ENCODE measurements around the gene PNMA6A.
"Not testable (repeated sequence)": the region's sequence is repeated elsewhere in the genome, so short reads cannot be mapped to it uniquely, and the experiment has no call there.

The PNMA6A gene

GRCh38 chrX:153057281-153057680, 15.0 kb upstream of the PNMA6A start:
- H3K36me3 ChIP-seq (ENCODE audit: control insufficient read depth in 2 of 2, insufficient read depth in 2 of 2, low read length in 2 of 2) = no peaks in the 10 kb centered on the region
- H3K4me1 ChIP-seq (ENCODE audit: control insufficient read depth, insufficient read depth, low read length) = no peaks in the 10 kb centered on the region
- no peak overlapping the region for H3K9ac ChIP-seq (ENCODE audit: low read length in 2 of 2)
- H3K4me3 ChIP-seq (ENCODE audit: low read length in 2 of 2) = no peak overlapping the region
- no peak overlapping the region for H3K27ac ChIP-seq (ENCODE audit: low read length)
- no peaks in the 10 kb centered on the region for H3K9me3 ChIP-seq (ENCODE audit: control insufficient read depth in 2 of 2, low read length in 2 of 2)
- peaks cover 5 to 32% of the 10 kb centered on the region in 2 donors for H3K27me3 ChIP-seq (ENCODE audit: control insufficient read depth in 1 of 2, insufficient read depth in 2 of 2, low read length in 2 of 2)

- Histone ChIP-seq H3K27ac (ENCODE audit: low read length) (no peak overlapping the region), H3K27me3 (ENCODE audit: control insufficient read depth in 1 of 2, insufficient read depth in 2 of 2, low read length in 2 of 2) (peaks cover 5 to 32% of the 10 kb centered on the region in 2 donors)
These were observed 12.8 kb upstream of the PNMA6A start for GRCh38 chrX:153059191-153060094.

GRCh38 chrX:153060095-153060445, 12.2 kb upstream of the PNMA6A start:
- Histone ChIP-seq H3K27ac (ENCODE audit: low read length) (no peak overlapping the region), H3K36me3 (ENCODE audit: control insufficient read depth in 2 of 2, insufficient read depth in 2 of 2, low read length in 2 of 2) (no peaks in the 10 kb centered on the region), H3K27me3 (ENCODE audit: control insufficient read depth in 1 of 2, insufficient read depth in 2 of 2, low read length in 2 of 2) (peaks cover 5 to 29% of the 10 kb centered on the region in 2 donors), H3K9me3 (ENCODE audit: control insufficient read depth in 2 of 2, low read length in 2 of 2) (no peaks in the 10 kb centered on the region), H3K4me3 (ENCODE audit: low read length in 2 of 2) (no peak overlapping the region), H3K4me1 (ENCODE audit: control insufficient read depth, insufficient read depth, low read length) (no peaks in the 10 kb centered on the region), H3K9ac (ENCODE audit: low read length in 2 of 2) (no peak overlapping the region)

More at GRCh38 chrX:153059191-153060094, 12.8 kb upstream of the PNMA6A start:
- Histone ChIP-seq H3K9ac (ENCODE audit: low read length in 2 of 2) (no peak overlapping the region), H3K4me1 (ENCODE audit: control insufficient read depth, insufficient read depth, low read length) (no peaks in the 10 kb centered on the region), H3K9me3 (ENCODE audit: control insufficient read depth in 2 of 2, low read length in 2 of 2) (no peaks in the 10 kb centered on the region), H3K36me3 (ENCODE audit: control insufficient read depth in 2 of 2, insufficient read depth in 2 of 2, low read length in 2 of 2) (no peaks in the 10 kb centered on the region), H3K4me3 (ENCODE audit: low read length in 2 of 2) (no peak overlapping the region)

GRCh38 chrX:153061732-153062131, 10.5 kb upstream of the PNMA6A start:
- Histone ChIP-seq H3K9ac (ENCODE audit: low read length in 2 of 2) (no peak overlapping the region), H3K9me3 (ENCODE audit: control insufficient read depth in 2 of 2, low read length in 2 of 2) (no peaks in the 10 kb centered on the region), H3K27me3 (ENCODE audit: control insufficient read depth in 1 of 2, insufficient read depth in 2 of 2, low read length in 2 of 2) (peaks cover 5 to 28% of the 10 kb centered on the region in 2 donors), H3K27ac (ENCODE audit: low read length) (no peak overlapping the region), H3K4me1 (ENCODE audit: control insufficient read depth, insufficient read depth, low read length) (no peaks in the 10 kb centered on the region), H3K4me3 (ENCODE audit: low read length in 2 of 2) (no peak overlapping the region), H3K36me3 (ENCODE audit: control insufficient read depth in 2 of 2, insufficient read depth in 2 of 2, low read length in 2 of 2) (no peaks in the 10 kb centered on the region)

GRCh38 chrX:153063315-153063714, 8.9 kb upstream of the PNMA6A start:
- no peaks in the 10 kb centered on the region for H3K4me1 ChIP-seq (ENCODE audit: control insufficient read depth, insufficient read depth, low read length)
- no peaks in the 10 kb centered on the region for H3K36me3 ChIP-seq (ENCODE audit: control insufficient read depth in 2 of 2, insufficient read depth in 2 of 2, low read length in 2 of 2)
- H3K27ac ChIP-seq (ENCODE audit: low read length) = no peak overlapping the region
- no peaks in the 10 kb centered on the region for H3K9me3 ChIP-seq (ENCODE audit: control insufficient read depth in 2 of 2, low read length in 2 of 2)
- no peak overlapping the region for H3K9ac ChIP-seq (ENCODE audit: low read length in 2 of 2)
- peaks cover 0 to 13% of the 10 kb centered on the region in 2 donors for H3K27me3 ChIP-seq (ENCODE audit: control insufficient read depth in 1 of 2, insufficient read depth in 2 of 2, low read length in 2 of 2)
- H3K4me3 ChIP-seq (ENCODE audit: low read length in 2 of 2) = no peak overlapping the region

GRCh38 chrX:153064061-153064460, 8.2 kb upstream of the PNMA6A start:
- Histone ChIP-seq H3K4me3 (ENCODE audit: low read length in 2 of 2) (no peak overlapping the region), H3K9ac (ENCODE audit: low read length in 2 of 2) (no peak overlapping the region), H3K9me3 (ENCODE audit: control insufficient read depth in 2 of 2, low read length in 2 of 2) (no peaks in the 10 kb centered on the region), H3K27ac (ENCODE audit: low read length) (no peak overlapping the region), H3K27me3 (ENCODE audit: control insufficient read depth in 1 of 2, insufficient read depth in 2 of 2, low read length in 2 of 2) (peaks cover 0 to 9% of the 10 kb centered on the region in 2 donors), H3K4me1 (ENCODE audit: control insufficient read depth, insufficient read depth, low read length) (no peaks in the 10 kb centered on the region), H3K36me3 (ENCODE audit: control insufficient read depth in 2 of 2, insufficient read depth in 2 of 2, low read length in 2 of 2) (no peaks in the 10 kb centered on the region)

GRCh38 chrX:153065389-153065788, 6.9 kb upstream of the PNMA6A start:
- H3K27me3 ChIP-seq (ENCODE audit: control insufficient read depth in 1 of 2, insufficient read depth in 2 of 2, low read length in 2 of 2) = peaks cover 0 to 4% of the 10 kb centered on the region in 2 donors
- H3K9me3 ChIP-seq (ENCODE audit: control insufficient read depth in 2 of 2, low read length in 2 of 2) = no peaks in the 10 kb centered on the region
- no peaks in the 10 kb centered on the region for H3K4me1 ChIP-seq (ENCODE audit: control insufficient read depth, insufficient read depth, low read length)
- H3K9ac ChIP-seq (ENCODE audit: low read length in 2 of 2) = no peak overlapping the region
- H3K4me3 ChIP-seq (ENCODE audit: low read length in 2 of 2) = no peak overlapping the region
- no peak overlapping the region for H3K27ac ChIP-seq (ENCODE audit: low read length)
- H3K36me3 ChIP-seq (ENCODE audit: control insufficient read depth in 2 of 2, insufficient read depth in 2 of 2, low read length in 2 of 2) = no peaks in the 10 kb centered on the region

GRCh38 chrX:153066402-153066801, 5.9 kb upstream of the PNMA6A start:
- not testable (repeated sequence) for H3K9ac ChIP-seq (ENCODE audit: low read length in 2 of 2); H3K4me3 ChIP-seq (ENCODE audit: low read length in 2 of 2); H3K9me3 ChIP-seq (ENCODE audit: control insufficient read depth in 2 of 2, low read length in 2 of 2); H3K36me3 ChIP-seq (ENCODE audit: control insufficient read depth in 2 of 2, insufficient read depth in 2 of 2, low read length in 2 of 2); H3K4me1 ChIP-seq (ENCODE audit: control insufficient read depth, insufficient read depth, low read length); H3K27ac ChIP-seq (ENCODE audit: low read length); H3K27me3 ChIP-seq (ENCODE audit: control insufficient read depth in 1 of 2, insufficient read depth in 2 of 2, low read length in 2 of 2)

- H3K9me3 ChIP-seq (ENCODE audit: control insufficient read depth in 2 of 2, low read length in 2 of 2); H3K36me3 ChIP-seq (ENCODE audit: control insufficient read depth in 2 of 2, insufficient read depth in 2 of 2, low read length in 2 of 2); H3K4me3 ChIP-seq (ENCODE audit: low read length in 2 of 2): not testable (repeated sequence)
These were observed 1.1 kb downstream of the PNMA6A start for GRCh38 chrX:153073331-153073730.

GRCh38 chrX:153074262-153074899, 2.1 kb downstream of the PNMA6A start:
- no peaks in the 10 kb centered on the region for H3K27me3 ChIP-seq (ENCODE audit: control insufficient read depth in 1 of 2, insufficient read depth in 2 of 2, low read length in 2 of 2)
- H3K27ac ChIP-seq (ENCODE audit: low read length) = no peak overlapping the region
- no peak overlapping the region for H3K9ac ChIP-seq (ENCODE audit: low read length in 2 of 2)
- H3K36me3 ChIP-seq (ENCODE audit: control insufficient read depth in 2 of 2, insufficient read depth in 2 of 2, low read length in 2 of 2) = no peaks in the 10 kb centered on the region
- H3K9me3 ChIP-seq (ENCODE audit: control insufficient read depth in 2 of 2, low read length in 2 of 2) = no peaks in the 10 kb centered on the region
- H3K4me1 ChIP-seq (ENCODE audit: control insufficient read depth, insufficient read depth, low read length) = no peaks in the 10 kb centered on the region
- no peak overlapping the region for H3K4me3 ChIP-seq (ENCODE audit: low read length in 2 of 2)

More at GRCh38 chrX:153073331-153073730, 1.1 kb downstream of the PNMA6A start:
- H3K9ac ChIP-seq (ENCODE audit: low read length in 2 of 2); H3K27me3 ChIP-seq (ENCODE audit: control insufficient read depth in 1 of 2, insufficient read depth in 2 of 2, low read length in 2 of 2); H3K27ac ChIP-seq (ENCODE audit: low read length); H3K4me1 ChIP-seq (ENCODE audit: control insufficient read depth, insufficient read depth, low read length): not testable (repeated sequence)

- H3K36me3 ChIP-seq (ENCODE audit: control insufficient read depth in 2 of 2, insufficient read depth in 2 of 2, low read length in 2 of 2) = no peaks in the 10 kb centered on the region
- H3K9ac ChIP-seq (ENCODE audit: low read length in 2 of 2) = no peak overlapping the region
- no peaks in the 10 kb centered on the region for H3K4me1 ChIP-seq (ENCODE audit: control insufficient read depth, insufficient read depth, low read length)
- no peak overlapping the region for H3K27ac ChIP-seq (ENCODE audit: low read length)
- H3K27me3 ChIP-seq (ENCODE audit: control insufficient read depth in 1 of 2, insufficient read depth in 2 of 2, low read length in 2 of 2) = no peaks in the 10 kb centered on the region
- no peaks in the 10 kb centered on the region for H3K9me3 ChIP-seq (ENCODE audit: control insufficient read depth in 2 of 2, low read length in 2 of 2)
- H3K4me3 ChIP-seq (ENCODE audit: low read length in 2 of 2) = no peak overlapping the region
These were observed 2.7 kb downstream of the PNMA6A start for GRCh38 chrX:153074935-153075334.

Data from stomach smooth muscle (tissue), 2 donors.